Chondrocyte (in vitro differentiated cells): ENCODE measurements around the gene BBLN. TPM values are rescaled to one million over a fixed set of nuclear protein-coding genes. Genes with fewer than 3 reads are reported as not detected.
A peak's percentile ranks its signal among the peaks of the same experiment; 100 is the strongest.

Experiments
- DNase-seq: peaks from one replicate; pipeline ENCODE4 v3.0.0; 2021; ENCODE audit warnings: mixed read lengths, low spot score
- H3K27ac Mint-ChIP-seq: one replicate; pipeline ENCODE4 v1.8.0; 2021; ENCODE audit warnings: mild to moderate bottlenecking, moderate library complexity, mixed read lengths; ENCODE audit not compliant: unreplicated experiment
- H3K27me3 Mint-ChIP-seq: 2 replicates; pipeline ENCODE4 v1.8.0; 2021; ENCODE audit warnings: low read depth, mixed read lengths
- H3K36me3 Mint-ChIP-seq: 2 replicates; pipeline ENCODE4 v1.8.0; 2021; ENCODE audit warnings: low read depth, mixed read lengths
- H3K4me1 Mint-ChIP-seq: 2 replicates; pipeline ENCODE4 v1.8.0; 2021; ENCODE audit warnings: low read depth, mild to moderate bottlenecking, mixed read lengths
- H3K4me3 Mint-ChIP-seq: one replicate; pipeline ENCODE4 v1.8.0; 2021; ENCODE audit warnings: mild to moderate bottlenecking, moderate library complexity, mixed read lengths; ENCODE audit not compliant: unreplicated experiment
- H3K9me3 Mint-ChIP-seq: 2 replicates; pipeline ENCODE4 v1.8.0; 2021; ENCODE audit warnings: low read depth, mixed read lengths
- total RNA-seq: library from RNA; stranded (reverse); gene quantifications from 3 replicates; pipeline ENCODE4 v1.2.1, GENCODE V29; 2021
- TF ChIP-seq, protein P1 (sequence below): fragments of 200-600 bp; sonication (generic); IDR thresholded peaks from 2 replicates; pipeline ENCODE4 v1.5.0; 2021; ENCODE audit warnings: antibody characterized with exemption, mild to moderate bottlenecking, moderate library complexity

The BBLN gene
- total RNA-seq, 1 donor from 2014 or later = 78.8 TPM

DNA sequence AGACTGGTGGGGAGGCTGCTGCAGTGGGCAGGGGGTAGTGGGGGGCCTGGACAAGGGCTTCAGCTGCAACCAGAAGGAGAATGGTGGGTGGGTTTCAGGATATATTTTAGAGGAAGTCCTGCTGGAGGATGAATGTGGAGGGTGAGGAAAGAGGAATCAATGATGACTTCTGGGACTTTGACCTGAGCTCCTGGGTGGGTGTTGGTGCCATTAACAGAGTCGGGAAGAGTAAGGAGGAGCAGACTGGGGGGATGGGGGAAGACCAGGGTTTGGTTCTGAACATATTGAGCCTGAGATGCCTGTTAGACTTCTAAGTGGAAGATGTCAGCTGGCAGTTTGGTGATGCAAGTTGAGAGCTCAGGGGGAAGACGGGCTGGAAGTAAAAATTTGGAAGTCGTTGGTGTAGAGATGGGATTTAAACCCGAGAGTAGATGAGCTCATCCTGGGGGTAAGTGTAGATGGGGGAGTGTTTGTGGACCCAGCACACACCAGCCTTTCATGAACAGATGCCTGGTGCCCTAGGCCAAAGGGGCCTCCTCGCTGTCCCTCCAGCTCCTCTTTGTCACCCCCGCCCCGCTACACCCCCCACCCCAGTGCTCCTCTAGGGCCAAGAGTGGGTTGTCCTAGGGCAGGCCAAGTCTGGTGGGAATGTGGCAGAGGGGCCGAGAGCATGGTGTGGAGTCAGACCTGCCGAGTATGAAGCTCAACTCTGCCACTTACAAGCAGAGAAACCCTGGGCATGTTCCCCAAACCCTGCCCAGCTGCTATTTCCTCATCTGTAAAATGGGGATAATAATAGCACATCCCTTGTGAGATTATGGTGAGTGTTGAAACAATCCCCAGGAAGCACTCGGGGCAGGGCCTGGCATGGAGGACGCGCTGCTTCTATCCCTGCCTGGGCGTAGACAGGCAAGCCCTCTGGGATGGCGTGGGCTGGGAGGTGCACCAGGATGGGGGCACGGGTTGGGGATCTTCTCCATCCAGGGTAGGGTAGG lies 47.1 kb downstream of the BBLN start:
- DNase-seq = no peak
- H3K4me3 Mint-ChIP-seq = no peak overlapping the region
- H3K27ac Mint-ChIP-seq = peak overlapping the region; percentile 28
- no peaks in the 10 kb centered on the region for H3K9me3 Mint-ChIP-seq
- H3K4me1 Mint-ChIP-seq = peaks cover 77% of the 10 kb centered on the region
- no peaks in the 10 kb centered on the region for H3K27me3 Mint-ChIP-seq
- no peaks in the 10 kb centered on the region for H3K36me3 Mint-ChIP-seq
- TF ChIP-seq, protein P1, sequence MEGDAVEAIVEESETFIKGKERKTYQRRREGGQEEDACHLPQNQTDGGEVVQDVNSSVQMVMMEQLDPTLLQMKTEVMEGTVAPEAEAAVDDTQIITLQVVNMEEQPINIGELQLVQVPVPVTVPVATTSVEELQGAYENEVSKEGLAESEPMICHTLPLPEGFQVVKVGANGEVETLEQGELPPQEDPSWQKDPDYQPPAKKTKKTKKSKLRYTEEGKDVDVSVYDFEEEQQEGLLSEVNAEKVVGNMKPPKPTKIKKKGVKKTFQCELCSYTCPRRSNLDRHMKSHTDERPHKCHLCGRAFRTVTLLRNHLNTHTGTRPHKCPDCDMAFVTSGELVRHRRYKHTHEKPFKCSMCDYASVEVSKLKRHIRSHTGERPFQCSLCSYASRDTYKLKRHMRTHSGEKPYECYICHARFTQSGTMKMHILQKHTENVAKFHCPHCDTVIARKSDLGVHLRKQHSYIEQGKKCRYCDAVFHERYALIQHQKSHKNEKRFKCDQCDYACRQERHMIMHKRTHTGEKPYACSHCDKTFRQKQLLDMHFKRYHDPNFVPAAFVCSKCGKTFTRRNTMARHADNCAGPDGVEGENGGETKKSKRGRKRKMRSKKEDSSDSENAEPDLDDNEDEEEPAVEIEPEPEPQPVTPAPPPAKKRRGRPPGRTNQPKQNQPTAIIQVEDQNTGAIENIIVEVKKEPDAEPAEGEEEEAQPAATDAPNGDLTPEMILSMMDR = no peak

DNA sequence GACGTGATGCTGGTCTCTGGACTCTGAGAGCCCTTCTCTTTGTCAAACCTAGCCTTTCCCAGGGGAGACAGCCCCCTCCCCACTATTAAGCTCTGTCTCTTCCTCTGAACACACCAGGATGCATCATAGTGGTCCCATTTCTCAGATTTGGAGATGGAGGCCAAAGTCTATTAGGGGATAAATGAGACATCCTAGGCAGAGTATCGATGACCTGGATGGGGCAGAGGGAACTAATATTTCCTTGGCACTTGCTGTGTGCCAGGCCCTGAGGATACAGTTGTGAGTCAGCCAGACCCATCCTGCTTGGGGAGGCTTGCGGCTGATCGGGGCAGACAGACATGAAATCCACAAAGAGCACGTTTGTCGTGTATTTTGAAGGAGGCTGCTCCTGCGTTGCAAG lies 48.3 kb downstream of the BBLN start:
- no peaks in the 10 kb centered on the region for H3K27me3 Mint-ChIP-seq
- no peaks in the 10 kb centered on the region for H3K9me3 Mint-ChIP-seq
- DNase-seq = no peak

DNA sequence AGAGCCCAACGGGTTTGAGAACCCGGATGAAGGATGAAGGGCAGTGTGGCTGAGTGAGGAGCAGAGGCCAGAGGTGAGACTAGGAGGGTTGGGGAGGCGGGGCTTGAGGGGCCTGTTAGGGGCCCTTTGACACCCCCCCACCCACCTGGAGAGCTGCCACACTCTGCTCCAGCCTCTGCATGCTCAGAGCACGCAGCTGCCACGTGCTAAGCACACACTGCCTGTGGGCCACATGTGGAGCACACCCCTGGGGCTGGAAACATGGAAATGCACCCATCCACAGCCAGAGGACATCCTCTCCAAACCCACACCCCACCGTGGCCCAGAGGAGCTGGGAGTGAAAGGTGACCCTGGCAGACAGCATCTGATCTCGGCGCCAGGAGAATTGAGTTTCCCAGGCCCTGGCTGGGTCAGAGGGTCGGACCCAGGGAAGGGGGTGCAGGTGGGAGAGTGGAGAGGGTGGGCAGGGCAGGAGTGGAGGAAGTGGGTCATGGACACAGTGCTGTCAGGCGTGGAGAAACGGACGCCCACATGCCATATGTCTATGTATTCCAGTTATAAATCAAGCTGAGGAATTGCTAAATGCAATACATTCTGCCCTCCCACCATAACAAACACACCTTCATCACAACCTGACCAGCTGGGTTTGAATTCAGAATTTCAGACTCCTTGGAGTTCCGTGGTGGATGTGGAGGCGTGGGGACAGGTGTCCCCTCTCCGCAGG lies 49.0 kb downstream of the BBLN start:
- no peaks in the 10 kb centered on the region for H3K36me3 Mint-ChIP-seq
- no peak for DNase-seq
- no peaks in the 10 kb centered on the region for H3K9me3 Mint-ChIP-seq
- no peaks in the 10 kb centered on the region for H3K27me3 Mint-ChIP-seq
- H3K4me1 Mint-ChIP-seq = peaks cover 79% of the 10 kb centered on the region
- peak overlapping the region; percentile 72 for H3K27ac Mint-ChIP-seq
- no peak overlapping the region for H3K4me3 Mint-ChIP-seq
- TF ChIP-seq, protein P1 = no peak

More for the DNA sequence above, 48.3 kb downstream of the BBLN start:
- H3K4me1 Mint-ChIP-seq = peaks cover 73% of the 10 kb centered on the region
- no peak overlapping the region for H3K4me3 Mint-ChIP-seq
- TF ChIP-seq, protein P1 = no peak
- H3K27ac Mint-ChIP-seq = peak overlapping the region; percentile 72
- H3K36me3 Mint-ChIP-seq = no peaks in the 10 kb centered on the region

DNA sequence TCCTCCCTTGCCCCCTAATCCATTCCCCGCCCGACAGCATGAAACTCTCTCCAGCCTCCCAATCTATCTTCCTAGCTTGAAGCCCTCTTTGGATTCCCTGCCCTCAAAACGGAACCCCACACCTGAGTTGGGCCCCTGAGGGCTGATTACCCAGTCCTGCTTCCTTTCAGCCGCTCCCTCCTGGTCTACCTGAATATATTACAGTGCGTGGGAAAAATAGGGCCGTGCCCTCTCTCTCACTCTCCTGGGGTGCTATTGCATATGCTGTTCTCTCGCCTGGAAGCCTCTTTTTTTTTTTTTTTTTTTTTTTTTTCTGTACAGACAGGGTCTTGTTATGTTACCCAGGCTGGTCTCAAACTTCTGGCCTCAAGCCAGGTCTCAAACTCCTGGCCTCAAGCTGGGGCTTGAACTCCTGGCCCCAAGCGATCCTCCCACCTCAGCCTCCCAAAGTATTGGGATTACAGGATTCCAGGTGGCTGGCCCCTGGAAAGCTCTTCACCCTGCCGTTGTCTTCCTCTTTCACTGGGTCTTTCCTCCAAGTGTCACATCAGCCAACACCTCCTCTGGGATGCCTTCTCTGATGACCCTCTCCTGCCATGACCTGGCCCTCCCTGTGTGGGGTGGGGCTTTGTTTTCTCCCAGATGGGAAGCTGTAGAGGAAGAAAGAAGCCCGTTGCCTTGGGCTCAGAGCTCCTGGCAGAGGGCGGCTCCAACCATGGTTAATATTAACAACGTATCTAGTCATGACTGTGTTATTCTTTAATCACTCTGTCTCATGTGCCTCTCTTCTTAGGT lies 51.3 kb downstream of the BBLN start:
- H3K36me3 Mint-ChIP-seq = no peaks in the 10 kb centered on the region
- H3K9me3 Mint-ChIP-seq = no peaks in the 10 kb centered on the region
- TF ChIP-seq, protein P1 = no peak
- no peak for DNase-seq
- H3K27me3 Mint-ChIP-seq = no peaks in the 10 kb centered on the region
- H3K4me1 Mint-ChIP-seq = peaks cover 81% of the 10 kb centered on the region
- H3K4me3 Mint-ChIP-seq = peak overlapping the region; percentile 31
- peak overlapping the region; percentile 88 for H3K27ac Mint-ChIP-seq

DNA sequence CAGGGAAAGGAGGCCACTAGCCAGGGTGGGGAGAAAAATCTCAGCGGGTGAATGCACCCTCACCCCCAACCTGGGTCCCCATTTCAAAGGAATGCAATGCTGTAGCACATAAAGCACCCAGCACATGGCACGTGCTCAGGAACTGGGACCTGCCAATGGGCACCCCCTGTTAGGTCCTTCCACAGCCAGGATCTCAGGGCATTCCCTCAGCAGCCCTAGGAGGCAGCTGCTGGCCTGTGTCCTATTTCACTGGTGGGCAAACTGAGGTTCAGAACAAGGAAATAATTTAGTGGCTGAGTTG lies 51.9 kb downstream of the BBLN start:
- no peak for DNase-seq
- H3K9me3 Mint-ChIP-seq = no peaks in the 10 kb centered on the region
- H3K27me3 Mint-ChIP-seq = no peaks in the 10 kb centered on the region
- H3K36me3 Mint-ChIP-seq = no peaks in the 10 kb centered on the region
- H3K4me3 Mint-ChIP-seq = no peak overlapping the region
- H3K27ac Mint-ChIP-seq = peak overlapping the region; percentile 88
- H3K4me1 Mint-ChIP-seq = peaks cover 81% of the 10 kb centered on the region
- TF ChIP-seq, protein P1 = no peak
